GDM1 (cell line): ENCODE measurements around the gene FABP1.

ENCODE experiments used
- DNase-seq: peaks from one replicate; lab custom pipeline; 2025; lab: John Stamatoyannopoulos, UW

The FABP1 gene

DNA sequence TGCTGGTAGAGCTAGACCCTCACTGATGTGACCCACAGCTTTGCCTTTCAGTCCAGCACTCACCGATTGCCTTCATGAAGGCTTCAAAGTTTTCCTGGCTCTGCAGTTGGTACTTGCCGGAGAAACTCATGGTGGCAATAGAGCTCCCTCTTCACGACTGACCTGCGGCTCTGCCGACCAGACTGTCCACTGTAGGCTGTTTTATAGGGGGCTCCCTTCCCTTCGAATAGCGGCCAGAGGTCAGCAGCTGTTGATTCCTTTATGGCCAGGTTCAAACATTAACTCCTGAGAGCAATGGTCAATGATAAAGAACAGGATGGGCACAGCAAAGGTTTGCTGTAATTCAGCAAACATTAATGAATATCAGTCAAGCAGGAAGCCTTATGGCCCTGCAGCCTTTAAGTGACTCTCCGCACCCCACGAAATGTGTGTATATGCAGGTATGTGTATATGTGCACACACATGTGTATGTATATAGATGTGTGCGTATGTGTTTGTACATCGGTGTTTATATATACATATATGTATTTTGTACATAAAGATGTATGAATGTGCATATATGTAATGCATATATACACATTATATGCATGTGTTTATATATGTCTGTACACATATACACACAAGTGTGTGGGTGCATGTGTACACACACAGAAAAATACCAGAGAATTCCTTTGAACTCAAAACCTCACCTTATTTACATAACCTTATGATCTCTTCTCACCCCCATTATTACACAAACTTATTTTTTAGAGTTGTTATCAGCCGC is at the start of gene FABP1:
TSS of gene FABP1 (minus strand) at position 175 of the 766 bp plus-strand sequence. CDS start at position 130, 45 bp downstream.
- no peak for DNase-seq

DNA sequence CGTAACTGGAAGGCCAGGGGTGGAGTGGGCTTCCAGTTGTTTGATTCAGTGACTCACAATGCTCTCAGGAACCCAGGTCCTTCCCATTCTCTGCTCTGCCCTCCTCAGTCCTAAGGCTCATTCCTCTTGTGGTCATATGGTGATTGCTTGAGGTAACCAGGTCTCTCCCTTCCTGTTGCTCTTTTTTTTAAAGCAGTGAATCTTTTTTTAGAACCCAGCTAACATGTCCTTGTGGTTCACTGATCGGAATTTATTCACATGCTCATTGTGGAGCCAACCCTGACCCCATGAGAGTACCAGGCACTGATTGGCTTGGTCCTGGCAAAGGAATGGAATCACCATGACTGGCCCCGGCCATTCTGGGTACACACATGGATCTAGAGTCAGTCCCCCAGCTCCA is 49.7 kb upstream of the FABP1 start:
- DNase-seq: no peak

DNA sequence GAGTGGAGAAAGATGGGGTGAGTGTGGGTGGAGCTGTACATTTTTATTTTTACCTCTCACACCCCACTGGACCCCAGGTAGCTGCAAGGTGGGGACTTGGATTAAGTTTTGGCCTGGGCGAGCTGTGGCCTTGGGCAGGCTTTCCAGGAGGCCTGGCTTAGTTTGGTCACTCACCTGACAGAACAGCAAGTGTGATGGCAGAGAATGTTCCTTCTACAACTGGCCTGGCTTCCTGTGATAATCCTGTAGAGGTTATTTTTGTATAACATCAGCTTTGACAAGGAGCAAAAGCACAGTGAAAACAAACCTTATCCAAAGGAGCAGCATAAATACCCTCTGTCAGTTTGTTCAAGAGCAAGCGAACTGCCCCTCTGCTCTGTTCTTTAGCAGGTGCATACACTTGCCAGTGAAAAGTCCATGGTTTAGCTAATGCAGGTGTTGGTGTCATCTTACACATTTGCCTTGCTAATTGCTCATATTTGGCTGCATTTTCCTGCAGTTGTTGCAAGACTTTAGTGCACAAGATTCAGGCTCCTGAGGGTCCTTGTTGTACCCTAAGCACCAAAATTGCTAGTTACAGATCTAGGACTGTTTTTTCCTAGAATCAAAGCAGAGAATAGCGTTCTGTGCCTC is 48.6 kb upstream of the FABP1 start:
- no peak for DNase-seq

DNA sequence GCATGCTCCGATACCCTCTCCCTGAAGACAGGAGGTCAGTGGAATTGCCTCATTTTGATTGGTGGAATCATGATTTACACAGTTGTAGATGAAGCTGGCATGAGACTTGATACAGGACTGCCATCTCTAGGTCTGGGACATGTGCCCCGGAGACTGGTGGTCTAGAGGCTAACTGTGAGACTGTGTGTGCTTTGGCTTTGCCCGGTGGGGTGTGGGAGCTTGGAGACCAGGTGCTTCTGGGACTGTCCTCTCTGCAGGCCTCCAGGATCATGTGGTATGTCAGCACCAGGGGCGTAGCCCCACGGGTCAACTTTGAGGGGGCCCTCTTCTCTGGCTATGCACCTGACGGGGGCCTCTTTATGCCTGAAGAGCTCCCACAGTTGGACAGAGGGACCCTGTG is 45.0 kb upstream of the FABP1 start:
- DNase-seq: no peak

DNA sequence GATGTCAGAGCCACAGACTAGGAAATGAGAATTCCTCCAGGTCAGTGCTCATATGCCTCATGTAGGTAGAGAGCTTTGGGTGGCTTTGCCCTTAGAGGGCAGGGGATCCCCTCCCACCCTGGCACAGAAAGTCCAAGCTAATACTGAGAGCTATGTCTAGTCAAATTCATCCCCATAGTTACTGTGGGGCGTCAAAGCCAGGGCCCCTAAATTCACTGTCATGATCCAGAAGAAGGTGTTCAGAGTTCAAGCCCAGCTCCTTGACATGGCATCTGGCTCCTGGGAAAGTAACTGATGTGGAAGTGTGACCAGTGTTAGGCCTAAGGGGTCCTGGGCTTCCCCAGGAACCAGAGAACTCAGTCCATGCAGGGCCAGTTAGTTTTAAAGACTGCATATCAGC is 44.1 kb upstream of the FABP1 start:
- no peak for DNase-seq

DNA sequence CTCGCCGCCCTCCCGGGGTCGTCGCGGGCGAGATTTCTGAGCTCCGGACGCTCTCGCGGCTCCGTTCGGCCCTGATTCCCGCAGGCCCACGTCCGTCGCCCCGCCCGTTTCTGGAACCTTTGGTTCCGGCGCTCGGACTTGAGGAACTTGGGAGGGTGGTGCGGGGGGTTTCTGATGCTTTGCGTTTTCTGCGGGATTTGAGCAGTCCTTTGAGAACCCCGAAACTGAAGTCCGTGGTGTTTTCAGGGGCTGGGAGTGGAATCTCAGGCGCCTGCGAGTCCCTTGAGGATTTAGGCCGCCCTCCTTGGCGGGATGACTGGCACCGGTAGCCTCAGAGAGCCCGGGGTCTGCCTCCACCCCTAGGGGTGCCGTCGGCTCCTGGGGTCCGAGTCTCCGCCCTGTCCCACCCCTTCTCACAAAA is 42.6 kb upstream of the FABP1 start:
- DNase-seq: no peak

DNA sequence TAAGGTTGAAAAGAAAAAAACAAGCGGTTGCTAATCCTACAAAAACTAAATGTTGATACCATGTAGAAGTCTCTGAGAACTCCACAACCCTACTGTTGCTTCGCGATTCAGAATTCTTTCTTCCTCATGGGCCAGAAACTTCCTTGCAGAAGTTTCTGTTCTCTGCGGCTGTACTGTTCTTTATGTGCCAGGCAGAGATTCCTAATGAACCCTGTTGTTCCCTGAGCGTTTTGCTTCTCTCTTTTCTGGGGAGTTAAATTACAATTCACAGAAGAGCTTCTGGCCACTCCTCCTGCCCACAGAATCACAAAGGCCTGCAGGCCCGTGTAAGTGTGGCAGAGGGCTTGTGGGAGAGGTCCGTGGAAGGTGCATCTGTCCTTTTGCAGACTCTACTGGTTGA is 40.5 kb upstream of the FABP1 start:
- no peak for DNase-seq

DNA sequence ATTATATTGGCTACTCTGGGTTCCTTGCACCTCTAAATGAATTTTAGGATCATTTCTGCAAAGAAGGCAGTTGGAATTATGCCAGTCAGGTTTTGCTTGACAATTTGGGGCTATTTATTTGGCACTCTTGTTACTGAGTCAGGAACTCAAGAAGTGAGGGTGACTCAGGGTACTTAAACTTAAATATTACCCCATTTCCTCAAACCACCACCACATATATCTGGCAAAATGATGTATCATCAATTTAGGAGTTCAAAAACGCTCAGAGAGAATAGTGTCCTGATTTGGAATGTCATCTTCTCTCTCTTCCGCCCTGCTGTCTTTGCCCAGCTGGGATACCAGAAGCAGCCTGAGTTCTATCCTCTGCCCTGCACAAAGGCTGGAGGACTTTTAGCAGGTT is 39.9 kb upstream of the FABP1 start:
- DNase-seq: no peak

DNA sequence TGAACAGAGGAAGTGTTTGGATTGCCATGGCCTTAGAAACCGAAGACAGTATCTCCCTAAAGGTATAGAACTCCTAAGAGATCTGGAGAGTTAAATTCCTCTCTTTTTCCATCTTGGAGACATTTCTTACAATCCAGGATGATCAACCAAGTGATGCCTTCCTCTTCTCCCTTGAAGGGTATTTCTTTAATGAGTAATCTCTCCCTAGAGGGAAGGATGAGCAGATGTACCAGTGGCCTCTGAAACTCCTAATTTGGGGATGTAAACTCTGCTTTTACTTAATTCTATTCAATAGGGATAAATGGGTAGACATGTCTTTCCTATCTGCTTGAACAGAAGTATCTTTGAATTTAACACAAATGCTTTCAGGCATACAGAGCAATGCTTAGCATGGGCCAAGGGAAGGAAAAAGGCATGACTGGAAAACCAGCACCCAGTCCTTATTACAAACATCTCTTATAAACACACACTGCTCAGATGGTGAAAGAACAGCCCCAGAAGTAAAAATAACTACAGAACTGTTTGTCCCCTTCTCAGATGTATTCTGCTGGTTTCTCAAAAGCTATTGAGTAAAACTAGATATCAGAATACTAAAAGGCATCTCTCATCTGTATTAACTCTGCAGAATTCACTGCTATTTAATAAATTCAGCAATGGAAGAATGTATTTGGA is 37.6 kb upstream of the FABP1 start:
- no peak for DNase-seq

DNA sequence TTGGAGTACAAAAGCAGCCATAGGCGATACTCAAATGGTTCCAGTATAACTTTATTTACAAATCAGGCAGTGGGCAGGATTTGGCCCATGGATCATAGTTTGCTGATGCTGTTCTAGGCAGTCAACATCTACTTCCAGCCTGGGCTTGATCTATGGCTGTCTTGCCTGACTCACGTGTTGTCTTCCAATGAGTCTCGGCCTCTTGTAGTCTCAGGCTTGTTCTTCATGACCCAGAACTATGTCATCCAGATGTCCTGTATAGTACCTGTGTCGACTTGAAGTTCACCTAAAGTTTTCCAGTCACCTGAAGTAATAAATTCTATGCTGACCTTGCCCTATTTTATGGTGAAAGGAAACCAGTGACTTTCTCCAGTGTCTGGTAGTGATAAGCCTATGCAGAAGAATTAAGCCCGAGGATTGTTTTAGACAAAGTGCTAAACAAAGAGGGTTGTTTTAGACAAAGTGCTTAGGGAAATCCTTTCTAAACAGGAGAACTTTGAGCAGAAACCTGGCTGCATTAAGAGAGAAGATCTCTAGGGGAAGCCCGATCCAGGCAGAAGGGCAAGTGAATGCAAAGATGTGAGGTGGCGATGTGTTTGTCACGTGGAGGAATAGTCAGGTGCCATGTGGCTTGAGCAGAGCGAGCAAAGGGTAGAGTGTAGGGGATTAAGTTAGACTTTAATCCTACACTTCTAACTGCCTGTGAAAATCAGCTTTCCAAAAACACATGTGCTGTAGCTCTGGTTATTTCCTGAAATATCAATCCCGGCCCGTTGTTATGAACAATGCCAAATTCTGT is 33.8 kb upstream of the FABP1 start:
- no peak for DNase-seq

DNA sequence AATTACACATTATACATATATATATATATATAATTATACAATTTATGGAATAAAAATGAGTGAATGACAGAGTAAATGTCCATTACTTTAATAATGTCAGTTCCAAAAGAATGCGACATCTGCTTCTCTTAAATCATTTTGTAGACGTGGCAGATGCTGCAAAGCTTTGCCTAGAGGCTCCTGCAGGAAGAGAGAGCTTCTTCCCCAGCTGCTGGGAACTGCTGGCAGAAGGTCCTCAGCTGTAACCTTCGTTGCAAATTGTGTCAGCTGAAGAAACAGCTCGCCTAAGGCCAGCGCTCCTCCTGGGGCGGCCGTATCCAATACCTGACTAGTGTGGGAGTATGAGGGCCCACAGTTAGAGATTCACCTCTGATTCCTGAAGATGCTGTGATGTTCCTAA is 32.7 kb upstream of the FABP1 start:
- no peak for DNase-seq

DNA sequence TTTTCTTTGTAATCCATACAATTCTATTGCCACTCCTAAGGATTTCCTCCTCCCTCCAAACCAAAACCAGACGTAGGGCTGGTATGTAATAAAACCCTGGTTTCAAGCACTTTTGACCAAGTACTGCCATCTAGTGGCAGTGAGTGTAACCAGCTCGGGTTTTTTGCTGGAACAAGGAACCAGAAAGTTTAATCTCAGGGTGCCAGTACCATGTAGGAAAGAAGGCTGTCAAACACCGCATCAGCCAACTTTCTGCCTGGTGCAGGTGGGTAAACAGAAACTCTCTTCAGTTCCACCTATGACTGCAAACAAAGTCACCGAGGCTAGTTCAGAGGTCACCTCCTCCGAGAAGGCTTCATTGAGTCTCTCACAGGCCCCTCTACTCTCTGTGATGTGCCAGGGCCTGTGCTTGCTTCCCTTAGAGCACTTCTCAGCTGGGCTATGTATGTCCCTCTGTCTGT is 32.1 kb upstream of the FABP1 start:
- peak; percentile 49 for DNase-seq

DNA sequence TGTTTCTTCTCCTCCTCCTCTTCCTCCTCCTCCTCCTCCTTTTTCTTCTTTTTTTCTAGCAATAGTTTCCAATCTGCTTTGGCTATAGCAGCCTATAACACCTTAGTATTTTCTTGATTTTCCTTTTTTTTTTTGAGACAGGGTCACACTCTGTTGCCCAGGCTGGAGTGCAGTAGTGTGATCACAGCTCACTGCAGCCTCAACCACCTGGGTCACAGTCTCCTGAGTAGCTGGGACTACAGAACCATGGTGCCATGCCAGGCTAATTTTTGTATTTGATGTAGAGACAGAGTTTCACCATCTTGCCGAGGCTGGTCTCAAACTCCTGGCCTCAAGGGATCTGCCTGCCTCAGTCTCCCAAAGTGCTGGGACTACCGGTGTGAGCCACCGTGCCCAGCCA is 31.6 kb upstream of the FABP1 start:
- no peak for DNase-seq

DNA sequence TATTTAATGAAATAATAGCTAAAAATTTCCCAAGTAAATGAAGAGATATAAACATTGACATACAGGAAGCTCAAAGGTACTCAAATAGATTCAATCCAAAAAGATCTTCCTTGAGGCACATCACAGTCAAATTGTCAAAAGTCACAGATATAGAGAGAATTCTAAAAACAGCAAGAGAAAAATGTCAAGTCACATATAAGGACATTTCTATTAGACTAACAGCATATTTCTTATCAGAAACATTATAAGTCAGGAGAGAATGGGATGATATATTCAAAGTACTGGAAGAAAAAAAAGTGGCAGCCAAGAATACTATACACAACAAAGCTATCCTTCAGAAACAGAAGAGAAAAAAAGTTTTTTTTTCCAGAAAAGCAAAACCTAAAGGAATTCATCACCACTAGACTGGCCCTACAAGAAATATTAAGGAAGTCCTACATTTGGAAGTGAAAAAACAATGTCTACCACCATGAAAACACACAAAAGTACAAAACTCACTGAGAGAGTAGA is 21.1 kb upstream of the FABP1 start:
- no peak for DNase-seq

DNA sequence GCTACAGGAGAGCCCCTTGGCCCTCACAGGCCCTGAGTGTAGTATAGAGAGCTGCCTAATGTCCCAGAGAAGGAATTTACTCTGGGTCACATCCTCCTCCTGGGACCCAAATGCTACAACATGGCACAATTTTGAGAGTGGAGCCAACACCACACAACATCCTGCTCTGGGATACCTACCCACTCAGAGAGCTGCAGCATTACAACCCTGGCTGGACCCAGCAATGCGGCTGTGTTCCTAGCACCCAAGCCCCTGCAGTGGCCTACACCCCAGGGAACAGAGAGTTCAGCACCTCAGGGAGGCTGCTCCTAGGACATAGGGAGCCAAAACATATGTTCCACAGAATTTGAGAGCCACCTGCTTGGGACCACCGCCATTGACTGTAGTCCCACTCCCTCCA is 19.3 kb upstream of the FABP1 start:
- DNase-seq: no peak

DNA sequence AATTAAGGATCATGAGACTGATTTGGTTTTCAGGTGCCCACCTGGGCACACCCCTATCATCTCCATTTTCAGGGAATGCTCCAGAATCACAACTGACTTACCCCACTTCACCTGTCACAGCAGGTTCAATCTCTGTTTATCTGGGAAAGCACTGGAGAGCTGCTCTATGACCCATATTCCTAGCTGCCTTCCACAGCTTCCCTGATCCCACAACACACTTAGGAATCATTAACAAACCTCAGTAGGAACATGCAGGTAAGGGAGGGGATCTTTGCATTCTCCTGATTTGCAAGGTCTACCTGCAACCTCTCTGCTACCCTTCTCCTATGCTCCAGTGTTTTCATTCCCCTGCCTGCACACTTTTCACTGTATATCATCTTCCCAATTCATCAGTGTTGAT is 18.7 kb upstream of the FABP1 start:
- no peak for DNase-seq

DNA sequence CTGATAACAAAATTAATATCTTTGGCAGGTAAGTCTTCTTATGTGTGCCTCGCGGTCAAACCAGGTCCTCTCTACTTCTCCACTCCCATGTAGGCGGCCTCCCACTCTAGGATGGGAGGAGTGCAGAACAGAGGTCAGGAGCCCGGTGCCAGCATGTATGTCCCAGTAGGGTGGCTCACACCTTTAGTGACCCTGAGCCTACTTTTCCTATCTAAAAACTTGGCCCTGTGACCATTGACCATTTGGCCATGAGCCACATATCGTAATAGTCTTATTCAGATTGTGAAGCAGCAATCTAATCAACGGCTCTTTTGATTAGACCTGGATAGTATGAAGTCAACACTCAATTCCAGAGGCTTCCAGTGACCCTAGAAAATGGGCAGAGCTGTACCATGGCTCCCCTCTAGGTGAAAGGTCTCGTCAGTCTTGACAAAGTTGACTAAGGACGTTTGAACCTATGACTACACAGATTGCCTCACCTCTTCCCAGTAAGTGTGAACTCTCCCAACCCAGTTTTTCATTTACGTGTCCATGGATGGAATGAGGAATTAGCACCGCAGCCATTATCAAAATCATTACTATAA is 17.1 kb upstream of the FABP1 start:
- DNase-seq: no peak

DNA sequence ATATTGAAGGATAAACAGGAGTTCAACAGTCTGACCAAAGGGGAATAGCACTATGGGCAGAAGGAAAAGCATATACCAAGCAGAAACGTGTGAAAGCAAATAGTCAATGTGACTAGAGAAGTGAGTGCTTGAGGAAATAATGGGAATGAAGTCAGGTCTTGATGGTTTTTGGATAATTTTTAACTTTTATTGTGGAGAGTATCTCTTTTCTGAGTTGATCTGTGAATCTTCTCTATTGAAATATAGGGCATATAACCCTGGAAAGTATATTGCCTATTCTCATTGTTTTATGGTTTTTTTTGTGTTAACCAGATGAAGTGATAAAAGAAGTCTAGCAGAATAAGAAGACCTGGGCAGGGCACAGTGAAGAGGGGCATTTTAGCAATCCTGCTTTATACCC is 16.4 kb upstream of the FABP1 start:
- no peak for DNase-seq

DNA sequence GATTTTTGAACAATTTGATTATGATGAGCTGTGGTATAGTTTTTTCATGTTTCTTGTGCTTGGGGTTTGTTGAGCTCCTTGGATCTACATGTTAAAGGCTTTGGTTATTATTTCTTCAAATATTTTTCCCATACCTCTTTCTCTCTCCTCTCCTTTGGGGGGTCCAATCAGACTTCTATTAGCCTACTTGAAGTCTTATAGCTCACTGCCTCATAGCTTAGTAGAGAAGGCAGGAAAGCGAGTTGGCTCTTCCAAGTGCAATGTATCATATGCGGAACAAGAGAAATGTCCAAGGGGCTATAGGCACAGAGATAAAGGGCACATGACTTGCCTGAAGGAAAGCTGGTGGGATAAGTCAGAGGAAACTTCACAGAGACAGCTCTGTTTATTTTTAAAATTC is 14.1 kb upstream of the FABP1 start:
- no peak for DNase-seq

DNA sequence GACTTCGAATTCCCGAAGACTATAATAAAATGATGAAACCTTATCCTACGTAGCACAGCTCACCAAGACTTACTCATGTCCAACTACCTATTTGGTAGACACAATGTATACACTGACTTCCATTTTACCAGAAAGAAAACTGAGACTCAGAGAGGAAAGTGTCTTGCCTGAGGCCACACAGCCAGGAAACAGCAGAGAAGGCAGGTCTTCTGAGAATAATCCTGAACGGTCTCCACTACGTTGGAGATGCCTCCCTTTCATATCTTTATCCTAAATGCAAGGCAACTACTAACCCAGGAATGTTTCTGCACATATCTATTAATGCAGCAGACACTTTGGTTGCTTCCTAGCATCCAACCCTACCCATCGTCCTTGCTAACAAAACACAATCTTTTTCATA is 11.9 kb upstream of the FABP1 start:
- no peak for DNase-seq

DNA sequence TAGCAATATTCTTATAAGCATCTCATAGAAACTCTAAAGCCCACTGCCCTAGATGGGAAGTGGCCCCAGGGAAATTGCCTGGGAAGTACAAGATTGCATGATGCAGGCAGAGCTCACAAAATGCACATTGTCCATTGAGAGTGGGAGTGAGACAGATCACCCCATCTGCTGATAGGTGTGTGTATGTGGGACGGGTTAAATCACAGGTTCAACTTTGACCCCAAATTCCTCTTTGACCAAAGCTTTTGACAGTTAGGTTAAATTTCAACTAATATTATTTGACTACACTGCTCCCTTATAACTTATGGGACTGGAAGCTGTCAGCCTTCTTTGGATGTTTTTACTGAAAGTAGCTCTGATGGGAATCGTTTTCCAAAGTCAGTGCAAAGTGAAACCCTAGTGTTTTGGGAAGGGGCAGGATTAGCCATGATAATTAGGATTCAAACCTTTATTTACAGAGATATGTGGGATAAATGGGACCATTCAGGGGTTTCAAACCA is 11.4 kb upstream of the FABP1 start:
- no peak for DNase-seq

DNA sequence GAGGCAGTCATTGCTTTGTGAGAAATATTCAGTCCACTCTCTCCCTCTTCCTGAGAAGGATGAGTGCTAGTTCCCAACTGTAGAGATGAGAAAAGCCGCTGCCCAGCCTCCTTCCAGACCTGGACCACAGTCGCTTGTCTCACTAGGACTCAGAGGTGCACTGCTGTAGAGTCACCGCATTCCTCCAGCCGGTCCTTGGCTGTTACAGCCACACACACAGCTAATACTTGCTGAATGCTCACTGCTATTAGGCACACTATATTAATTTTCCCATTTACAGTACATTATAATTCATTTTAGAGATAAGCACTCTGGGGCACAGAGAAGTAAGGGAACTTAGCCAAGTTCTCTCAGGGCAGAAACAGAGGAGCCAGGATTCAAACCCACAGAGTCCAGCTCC is 10.0 kb upstream of the FABP1 start:
- no peak for DNase-seq
